HG02970 (cell line): ENCODE data around the gene SLC9A9.

Source experiments
- ATAC-seq: cut with Tn5 transposase; IDR thresholded peaks from one replicate; pipeline ENCODE4 v1.9.1; 2021; ENCODE audit warnings: mild to moderate bottlenecking, moderate library complexity, moderate number of reproducible peaks; ENCODE audit not compliant: unreplicated experiment, low FRiP score

Gene SLC9A9

DNA sequence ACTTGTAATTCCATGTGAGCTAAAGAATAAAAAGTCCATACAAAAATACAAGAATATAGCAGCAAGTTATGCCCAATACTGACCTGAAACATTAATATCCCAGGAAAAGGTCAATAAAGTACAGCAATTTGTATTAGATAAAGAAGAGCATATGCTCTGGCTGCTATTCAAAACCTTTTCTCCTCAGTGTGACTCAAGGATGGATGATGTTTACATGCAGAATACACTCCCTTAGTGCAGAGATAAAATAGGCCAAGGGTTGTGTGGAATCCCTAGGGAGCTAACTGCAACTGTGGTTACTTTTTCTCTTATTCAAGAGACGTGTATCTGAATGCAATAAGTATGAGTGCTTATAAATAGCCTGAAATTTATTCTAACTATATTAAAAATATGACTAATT is 78.7 kb downstream of the SLC9A9 start:
- no peak for ATAC-seq

DNA sequence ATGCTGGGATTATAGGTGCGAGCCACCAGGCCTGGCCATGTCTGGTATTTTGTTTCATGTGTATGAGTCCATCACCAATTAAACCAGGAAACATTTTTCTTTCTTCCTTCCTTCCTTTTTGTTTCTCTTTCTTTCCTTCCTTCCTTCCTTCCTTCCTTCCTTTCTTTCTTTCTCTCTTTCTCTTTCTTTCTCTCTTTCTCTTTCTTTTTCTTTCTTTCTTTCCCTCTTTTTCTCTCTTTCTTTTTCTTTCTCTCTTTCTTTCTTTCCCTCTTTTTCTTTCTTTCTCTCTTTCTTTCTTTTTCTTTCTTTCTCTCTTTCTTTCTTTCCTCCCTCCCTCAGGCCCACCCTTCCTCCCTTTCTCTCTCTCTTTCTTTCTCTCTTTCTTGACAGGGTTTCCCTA is 83.4 kb downstream of the SLC9A9 start:
- no peak for ATAC-seq

DNA sequence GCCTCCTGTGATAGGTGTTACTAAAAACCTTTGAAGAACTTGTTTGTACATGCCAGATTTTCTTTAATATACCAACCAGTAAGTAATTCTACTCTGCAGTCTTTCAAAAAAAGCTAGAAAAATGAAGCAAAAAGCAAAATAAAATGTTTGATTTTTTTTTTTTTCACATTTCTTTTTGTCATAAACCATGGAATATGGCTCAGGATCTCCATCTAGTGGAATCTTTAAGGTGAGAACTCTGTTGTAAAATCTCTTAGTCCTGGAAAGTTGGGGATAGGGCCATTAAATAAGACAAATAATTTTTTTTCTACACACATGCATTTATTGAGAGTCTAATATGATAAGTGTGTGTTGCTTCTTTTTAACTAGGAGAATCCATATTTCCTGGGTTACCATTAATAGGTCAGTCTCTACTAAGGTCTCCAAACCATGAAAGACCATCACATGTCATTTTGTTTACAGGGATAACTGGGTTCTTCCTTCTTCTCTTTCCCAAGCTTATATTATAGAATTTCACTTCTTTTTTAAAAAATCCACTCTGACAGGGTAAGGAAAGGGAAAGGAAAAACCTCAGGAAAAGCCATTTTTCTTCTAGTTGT is 84.6 kb downstream of the SLC9A9 start:
- ATAC-seq = no peak

DNA sequence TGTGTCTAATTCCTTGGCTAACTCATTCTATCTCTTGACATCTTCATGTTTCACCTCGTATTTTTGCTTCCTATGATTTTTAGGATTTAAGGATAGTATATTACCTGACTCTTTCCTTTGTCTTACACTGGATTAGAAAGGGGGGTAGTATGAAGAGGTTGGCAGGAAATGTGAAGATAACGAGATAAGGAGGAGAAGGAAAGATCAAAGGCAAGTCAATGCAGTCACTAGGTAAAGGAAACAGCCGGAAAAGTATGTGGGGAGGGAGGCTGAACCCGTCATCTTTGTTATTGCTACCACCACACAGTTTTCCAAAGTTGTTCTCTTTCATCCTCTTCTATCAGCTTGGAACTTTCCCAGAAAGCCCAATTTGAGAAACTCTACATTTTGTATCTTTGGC is 90.6 kb downstream of the SLC9A9 start:
- ATAC-seq = no peak

DNA sequence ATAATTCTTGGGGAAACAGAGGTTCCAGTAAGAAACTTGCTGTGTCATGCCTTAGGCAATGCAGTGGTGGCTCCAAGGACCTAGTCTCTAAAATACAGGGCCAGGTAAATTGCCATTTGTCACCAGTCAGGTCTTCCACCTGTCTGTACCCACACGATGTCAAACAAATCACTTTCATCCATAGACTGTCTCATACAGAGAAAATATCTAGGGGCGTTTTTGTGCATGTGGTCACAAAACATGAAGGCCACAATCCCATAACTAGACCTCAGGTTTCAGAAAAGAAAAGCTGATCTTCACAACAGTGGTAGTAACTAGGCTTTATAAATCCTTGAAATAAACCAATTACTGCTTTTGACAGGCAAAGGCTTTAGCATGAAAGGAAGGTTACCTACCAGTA is 92.3 kb downstream of the SLC9A9 start:
- ATAC-seq = no peak

DNA sequence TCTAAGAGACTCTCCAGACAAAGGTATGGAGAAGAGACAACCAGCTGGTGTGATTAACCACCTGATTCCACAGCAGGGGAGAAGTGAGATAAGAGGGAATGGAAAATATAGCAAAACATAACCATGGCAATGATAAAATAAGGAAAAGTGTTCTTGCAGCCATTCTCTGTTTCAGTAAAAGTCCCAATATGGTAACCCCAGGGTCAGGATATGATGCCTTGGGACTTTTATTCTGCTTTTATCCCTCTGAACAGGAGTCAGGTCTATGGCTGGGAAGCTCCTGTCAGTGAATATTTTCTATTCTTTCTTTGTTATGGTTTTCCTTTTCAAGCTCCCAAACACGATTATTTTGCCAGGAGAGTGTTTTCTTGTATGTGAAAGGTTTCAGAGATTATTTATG is 94.2 kb downstream of the SLC9A9 start:
- ATAC-seq = no peak

DNA sequence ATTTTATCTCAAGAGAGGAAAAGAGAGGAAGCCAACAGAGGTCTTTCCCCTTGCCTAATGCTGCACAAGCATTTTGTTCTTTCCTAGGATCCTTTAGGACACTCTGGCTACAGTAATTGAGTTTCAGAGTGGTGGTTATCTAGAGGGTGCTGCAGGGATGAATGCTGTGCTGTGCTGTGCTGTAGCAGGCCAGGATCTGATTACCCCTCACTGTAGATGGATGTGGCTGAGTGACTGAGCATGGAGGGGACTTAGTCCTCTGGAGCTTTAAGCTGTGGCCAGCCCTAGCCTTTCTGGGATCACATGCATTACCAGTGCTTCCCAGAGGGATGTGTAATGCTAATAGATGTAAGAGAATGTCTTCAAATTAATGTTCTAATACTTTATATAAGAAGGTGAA is 94.8 kb downstream of the SLC9A9 start:
- ATAC-seq = no peak

DNA sequence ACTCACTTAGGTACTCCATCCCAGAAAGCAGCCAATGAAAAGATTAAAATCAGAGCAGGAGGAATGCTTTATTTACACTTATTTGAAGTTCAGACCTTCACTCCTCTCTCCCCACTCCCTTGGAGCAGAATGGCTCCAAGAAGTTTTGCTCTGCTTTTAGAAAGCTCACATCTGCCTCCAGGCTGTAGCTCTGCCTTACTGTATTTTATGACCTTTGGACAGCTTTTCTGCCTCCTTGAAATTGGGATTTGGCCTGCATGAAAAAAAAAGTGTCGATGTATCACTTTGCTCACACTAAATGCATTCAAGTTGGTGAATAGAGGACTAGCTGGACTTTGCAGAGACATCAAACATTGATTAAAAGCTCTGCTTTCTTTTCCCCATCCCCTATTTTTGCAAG is 95.3 kb downstream of the SLC9A9 start:
- ATAC-seq = no peak

DNA sequence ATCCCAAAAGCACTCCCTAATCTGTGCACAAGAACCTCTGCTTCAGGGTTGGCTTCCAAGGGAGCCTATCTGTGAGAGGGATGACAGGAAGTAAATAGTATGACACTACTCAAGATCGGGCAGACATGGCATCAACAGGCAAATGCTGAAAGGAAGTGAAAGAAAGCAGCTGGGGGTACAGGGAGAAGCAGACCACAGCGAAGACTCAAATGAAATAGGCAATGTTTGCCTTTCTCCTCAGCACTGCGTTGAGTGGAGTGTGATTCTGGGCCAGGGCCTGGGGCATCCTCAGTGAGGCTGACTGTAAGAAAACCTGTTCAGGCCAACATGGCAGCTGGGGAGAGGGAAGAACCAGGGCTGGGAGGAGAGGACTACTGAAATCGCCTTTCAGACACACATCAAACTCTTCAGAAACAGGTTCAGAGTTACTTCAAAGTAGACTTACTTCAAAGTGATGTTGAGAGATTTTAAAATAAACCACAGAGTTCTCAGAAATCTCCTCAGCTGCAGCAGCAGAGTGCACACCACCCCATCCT is 96.6 kb downstream of the SLC9A9 start:
- no peak for ATAC-seq

DNA sequence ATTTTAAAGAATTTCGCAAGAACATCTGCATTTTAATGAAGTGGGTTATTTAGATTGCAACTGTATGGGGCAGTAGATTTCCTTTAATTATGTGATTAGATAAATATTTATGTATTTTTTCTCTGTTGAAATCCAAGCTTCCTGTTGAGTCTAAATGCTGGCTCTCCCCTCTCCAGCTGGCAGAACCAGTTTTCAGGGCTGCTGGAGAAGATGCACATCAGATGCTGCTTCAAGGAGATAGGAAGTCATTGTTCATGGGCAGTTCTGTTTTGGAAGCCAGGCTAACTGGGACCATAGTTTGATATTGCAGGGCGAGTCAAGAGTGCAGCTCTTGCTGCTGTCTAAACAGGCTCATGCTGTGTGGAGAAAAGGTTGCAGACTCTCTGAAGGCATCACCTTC is 97.4 kb downstream of the SLC9A9 start:
- no peak for ATAC-seq

DNA sequence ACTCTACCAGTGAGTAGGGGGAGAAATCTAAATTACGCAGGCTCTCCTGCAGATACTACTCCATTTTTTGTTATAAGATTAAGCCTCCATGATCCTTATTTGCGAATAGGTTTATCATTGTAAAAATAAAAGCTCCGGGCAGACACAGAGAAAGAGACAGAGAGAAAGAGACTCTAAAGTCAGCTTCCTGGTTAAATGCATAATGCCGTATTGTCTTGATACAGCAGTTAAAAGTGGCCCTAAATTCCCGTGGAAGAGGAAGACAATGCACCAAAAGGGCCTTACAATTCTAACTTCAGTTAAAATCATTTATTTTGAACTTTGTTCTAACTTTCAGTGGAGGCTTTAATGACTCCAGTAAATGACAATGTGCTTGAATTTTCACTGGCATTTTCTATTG is 98.3 kb downstream of the SLC9A9 start:
- ATAC-seq = no peak

DNA sequence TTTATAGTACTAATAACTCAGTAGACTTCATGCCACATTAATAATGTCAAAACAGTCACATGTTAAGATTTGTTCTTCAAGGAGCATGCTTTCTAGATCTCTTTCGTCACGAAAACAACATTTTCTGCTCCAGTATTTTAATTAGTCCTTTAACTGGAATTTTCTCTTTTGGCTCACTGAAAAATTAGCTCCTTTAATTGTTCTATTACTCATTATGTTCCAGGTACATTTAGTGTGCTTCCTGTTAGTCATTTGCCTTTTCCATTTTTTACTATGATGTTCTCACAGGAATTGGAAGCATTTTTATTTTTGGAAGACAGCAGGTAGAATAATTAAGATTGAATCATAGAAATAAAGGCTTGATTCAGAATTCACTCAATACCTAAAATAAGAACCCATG is 111.2 kb downstream of the SLC9A9 start:
- no peak for ATAC-seq

DNA sequence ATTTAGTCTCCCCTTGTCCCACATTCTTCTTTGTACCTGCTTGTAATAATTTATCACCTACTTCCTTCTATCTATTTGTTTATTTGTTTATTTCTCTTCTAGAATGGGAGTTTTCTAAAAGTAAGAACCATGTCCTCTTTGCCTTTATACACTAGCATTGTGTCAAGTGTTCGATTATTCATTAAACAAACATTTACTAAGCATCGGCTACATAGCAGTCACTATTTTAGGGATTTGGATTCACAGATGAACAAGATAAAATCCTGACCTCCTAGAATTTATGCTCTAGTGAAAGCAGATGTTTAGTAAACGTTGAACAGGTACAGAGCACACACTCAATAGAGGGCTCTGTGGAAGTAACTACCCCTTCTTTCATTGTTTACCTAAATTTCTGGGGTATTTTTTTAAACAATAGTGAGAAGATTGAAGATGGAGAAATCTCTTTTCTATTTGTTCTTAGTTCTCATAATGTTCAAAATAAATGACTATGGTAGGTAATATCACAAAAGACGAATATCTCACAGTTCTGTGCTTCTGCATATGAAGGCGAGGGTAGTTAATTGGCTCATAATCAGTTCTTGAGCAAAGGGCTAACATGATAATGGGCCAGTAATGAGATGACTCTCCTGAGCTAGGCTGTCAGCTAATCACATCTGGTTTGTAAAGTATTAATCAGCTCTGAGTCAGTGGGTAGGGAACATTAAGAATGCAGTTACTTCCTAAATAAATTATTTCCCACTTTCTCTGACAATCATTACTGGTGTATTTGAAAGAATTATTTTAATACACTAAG is 111.9 kb downstream of the SLC9A9 start:
- no peak for ATAC-seq

DNA sequence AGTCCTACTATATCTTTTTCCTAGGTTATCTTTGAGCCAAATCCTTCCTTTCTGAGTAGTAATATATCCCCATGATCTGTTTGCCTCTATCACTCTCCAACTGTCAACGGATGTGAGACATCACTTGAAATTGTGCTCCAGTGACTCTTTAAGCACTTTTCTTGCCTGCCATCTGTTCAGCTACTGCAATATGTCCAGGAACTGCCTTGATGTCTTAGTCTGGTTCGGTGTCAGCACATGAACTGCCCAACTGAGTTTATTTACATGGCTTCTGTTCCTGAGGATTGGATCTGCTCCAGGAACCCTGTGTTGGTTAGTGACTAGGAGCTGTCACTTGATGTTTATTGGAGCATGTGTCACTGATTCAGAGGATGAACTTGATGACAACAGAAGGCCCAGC is 116.5 kb downstream of the SLC9A9 start:
- ATAC-seq = no peak

DNA sequence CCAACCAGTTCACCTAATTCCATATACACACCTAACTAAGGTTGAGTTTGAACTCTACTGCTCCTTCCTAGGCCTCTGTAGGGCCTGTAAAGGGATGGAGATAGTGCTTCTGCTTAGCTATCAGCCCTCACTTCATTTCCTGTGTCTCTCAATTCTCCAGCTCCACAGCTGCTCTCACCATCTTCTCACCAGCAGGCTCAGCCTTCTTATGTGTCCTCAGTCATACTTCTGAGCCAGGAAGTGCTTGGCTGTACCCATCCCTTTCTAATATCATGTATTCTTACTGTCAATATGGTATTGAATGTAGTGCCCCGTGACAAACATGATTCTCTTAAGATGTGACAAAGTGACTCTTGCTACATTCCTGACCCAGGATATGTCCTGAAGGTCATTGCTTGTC is 116.9 kb downstream of the SLC9A9 start:
- ATAC-seq = no peak

DNA sequence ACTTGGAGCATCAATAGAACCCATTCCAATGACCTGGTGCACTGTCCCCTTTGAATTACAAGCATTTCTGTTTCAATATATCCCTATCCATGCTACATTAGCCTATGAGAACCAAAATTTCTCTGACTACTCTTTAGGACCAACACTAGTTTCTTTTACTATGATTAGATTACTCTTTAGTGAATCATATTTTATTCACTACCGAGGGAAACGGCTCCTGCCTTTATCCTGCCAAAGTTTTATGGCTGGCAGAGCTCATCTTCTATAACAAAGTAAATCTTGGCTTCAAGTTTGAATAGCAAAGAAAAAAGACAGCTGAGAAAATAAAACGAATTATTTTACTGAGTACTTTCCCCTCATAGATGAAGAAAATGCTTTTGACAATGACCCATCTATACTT is 120.9 kb downstream of the SLC9A9 start:
- ATAC-seq = no peak

DNA sequence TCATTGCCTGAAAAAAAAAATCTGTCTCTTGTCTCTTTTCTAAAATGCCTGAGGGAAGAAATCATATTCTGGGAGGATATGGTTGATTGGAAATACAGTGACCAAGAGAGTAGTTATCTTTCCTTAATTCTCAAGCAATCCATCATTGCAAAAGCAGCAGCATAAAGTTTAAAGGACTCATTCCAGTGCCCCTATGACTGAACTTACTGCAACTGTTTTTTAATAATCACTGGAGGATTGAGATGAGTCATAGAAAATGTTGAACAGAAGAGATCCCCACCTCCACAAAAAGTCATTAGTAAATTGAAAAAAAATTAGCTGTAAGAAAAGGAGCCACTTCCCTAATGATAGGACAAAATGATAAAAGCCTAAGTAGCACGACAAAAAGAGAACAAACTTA is 121.5 kb downstream of the SLC9A9 start:
- no peak for ATAC-seq

DNA sequence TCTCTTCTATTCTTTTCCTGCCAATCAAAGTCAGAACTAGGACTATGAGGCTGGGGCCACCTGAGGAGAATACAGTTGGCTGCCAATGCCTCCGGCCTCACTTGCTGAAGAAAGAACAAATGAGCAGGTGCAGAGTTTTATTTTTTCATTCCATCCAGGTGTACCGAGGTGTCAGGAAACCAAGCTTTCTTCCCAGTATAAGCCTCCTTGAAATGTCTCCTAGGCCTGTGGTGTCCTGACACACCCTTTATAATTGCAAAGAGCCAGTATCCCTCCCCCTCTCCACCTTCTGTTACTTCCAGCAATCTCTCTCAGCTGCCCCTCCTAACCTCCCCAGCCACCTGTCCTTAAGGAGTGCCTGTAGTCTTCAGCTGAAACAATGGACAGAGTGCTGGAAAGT is 127.9 kb downstream of the SLC9A9 start:
- no peak for ATAC-seq

DNA sequence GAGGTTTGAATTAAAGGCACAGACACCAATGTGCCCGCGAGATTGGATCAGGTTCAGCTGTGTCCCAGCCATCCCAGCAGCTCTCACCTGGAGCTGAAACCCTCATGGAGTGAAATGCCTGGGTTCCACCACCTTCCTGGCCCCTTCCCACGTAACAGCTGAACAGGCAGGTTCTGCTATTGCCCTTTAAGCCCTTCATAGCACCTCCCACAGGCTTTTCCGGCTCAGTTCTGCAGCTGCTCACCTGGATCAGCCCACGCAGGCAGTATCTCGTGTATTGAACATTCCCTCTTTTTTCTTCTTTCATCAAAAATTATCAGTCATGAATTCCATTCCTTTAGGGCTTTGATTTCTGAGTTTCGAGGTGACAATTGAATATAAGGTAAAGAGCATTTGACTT is 129.8 kb downstream of the SLC9A9 start:
- ATAC-seq = no peak

DNA sequence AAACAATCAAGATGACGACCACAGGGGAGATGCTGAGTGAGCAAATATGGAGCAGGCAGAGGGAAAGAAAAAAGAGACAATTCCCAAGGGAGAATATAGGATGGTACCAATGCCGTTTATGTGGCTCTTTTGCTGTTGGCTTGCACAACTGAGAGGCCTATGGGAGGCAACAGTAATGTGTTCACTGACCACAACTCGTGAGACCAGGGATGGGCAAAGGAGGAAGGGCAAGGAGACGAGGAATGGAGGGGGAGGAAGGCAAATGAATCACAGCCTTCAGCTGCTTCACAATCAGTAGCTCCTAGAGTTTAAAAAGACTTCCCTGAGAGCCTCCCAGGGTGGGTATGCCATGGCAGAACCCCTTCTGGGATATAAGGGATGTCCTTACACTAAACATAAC is 131.5 kb downstream of the SLC9A9 start:
- no peak for ATAC-seq

DNA sequence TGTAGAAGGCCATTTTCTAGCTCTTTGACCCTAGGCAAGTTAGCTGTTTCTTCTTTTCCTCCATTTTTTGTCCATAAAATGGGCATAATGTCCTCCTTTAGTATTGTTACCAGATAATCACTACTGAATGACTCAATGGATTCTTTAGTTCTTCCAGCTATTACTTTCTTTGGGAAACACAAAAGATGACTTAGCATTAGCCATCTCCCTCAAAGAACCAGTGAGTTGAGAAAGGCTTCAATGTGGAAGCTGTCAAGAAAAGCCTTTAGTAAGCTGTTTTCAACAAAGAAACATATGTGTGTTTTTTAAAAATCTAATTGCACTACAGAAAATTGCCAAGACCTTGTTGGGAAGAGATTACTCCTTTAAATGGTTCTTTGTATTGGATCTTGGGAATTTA is 135.7 kb downstream of the SLC9A9 start:
- no peak for ATAC-seq

DNA sequence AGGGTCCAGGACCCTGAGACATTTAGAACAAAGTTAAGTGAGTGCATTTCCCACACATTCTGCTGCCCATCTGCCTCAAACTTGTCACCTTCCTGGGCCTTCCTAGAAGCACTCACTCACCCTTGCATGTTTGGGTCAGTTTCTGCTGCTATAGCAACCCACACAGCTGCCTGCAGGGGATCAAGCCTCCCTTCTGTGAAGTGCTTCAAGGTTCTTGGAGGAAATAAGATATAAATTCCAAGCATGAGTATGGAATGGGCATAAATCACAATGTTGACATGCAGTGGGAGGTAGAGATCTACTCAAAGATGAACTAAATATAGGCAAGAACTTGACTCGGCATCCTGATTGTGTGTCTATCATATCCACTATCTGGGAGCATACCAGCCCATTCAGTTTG is 140.4 kb downstream of the SLC9A9 start:
- no peak for ATAC-seq
